Chondrocyte (in vitro differentiated cells): ENCODE results near the gene ARID5A. TPM values are rescaled to one million over a fixed set of nuclear protein-coding genes. Genes with fewer than 3 reads are reported as not detected.

Experiments
- DNase-seq: peaks from one replicate; pipeline ENCODE4 v3.0.0; 2021; ENCODE audit warnings: mixed read lengths, low spot score
- H3K27ac Mint-ChIP-seq: one replicate; pipeline ENCODE4 v1.8.0; 2021; ENCODE audit warnings: mild to moderate bottlenecking, moderate library complexity, mixed read lengths; ENCODE audit not compliant: unreplicated experiment
- H3K27me3 Mint-ChIP-seq: 2 replicates; pipeline ENCODE4 v1.8.0; 2021; ENCODE audit warnings: low read depth, mixed read lengths
- H3K36me3 Mint-ChIP-seq: 2 replicates; pipeline ENCODE4 v1.8.0; 2021; ENCODE audit warnings: low read depth, mixed read lengths
- H3K4me1 Mint-ChIP-seq: 2 replicates; pipeline ENCODE4 v1.8.0; 2021; ENCODE audit warnings: low read depth, mild to moderate bottlenecking, mixed read lengths
- H3K4me3 Mint-ChIP-seq: one replicate; pipeline ENCODE4 v1.8.0; 2021; ENCODE audit warnings: mild to moderate bottlenecking, moderate library complexity, mixed read lengths; ENCODE audit not compliant: unreplicated experiment
- H3K9me3 Mint-ChIP-seq: 2 replicates; pipeline ENCODE4 v1.8.0; 2021; ENCODE audit warnings: low read depth, mixed read lengths
- total RNA-seq: library from RNA; stranded (reverse); gene quantifications from 3 replicates; pipeline ENCODE4 v1.2.1, GENCODE V29; 2021
- TF ChIP-seq, protein P1 (sequence below): fragments of 200-600 bp; sonication (generic); IDR thresholded peaks from 2 replicates; pipeline ENCODE4 v1.5.0; 2021; ENCODE audit warnings: antibody characterized with exemption, mild to moderate bottlenecking, moderate library complexity

ARID5A gene
- total RNA-seq, 1 donor from 2014 or later, result 12.9 TPM

- TF ChIP-seq, protein P1, sequence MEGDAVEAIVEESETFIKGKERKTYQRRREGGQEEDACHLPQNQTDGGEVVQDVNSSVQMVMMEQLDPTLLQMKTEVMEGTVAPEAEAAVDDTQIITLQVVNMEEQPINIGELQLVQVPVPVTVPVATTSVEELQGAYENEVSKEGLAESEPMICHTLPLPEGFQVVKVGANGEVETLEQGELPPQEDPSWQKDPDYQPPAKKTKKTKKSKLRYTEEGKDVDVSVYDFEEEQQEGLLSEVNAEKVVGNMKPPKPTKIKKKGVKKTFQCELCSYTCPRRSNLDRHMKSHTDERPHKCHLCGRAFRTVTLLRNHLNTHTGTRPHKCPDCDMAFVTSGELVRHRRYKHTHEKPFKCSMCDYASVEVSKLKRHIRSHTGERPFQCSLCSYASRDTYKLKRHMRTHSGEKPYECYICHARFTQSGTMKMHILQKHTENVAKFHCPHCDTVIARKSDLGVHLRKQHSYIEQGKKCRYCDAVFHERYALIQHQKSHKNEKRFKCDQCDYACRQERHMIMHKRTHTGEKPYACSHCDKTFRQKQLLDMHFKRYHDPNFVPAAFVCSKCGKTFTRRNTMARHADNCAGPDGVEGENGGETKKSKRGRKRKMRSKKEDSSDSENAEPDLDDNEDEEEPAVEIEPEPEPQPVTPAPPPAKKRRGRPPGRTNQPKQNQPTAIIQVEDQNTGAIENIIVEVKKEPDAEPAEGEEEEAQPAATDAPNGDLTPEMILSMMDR, result no peak
- no peak overlapping the region for H3K27ac Mint-ChIP-seq
These were observed 37.2 kb upstream of the ARID5A start for GRCh38 chr2:96499061-96499960.

GRCh38 chr2:96500385-96501066 lies 36.0 kb upstream of the ARID5A start:
- no peak overlapping the region for H3K27ac Mint-ChIP-seq
- no peak for DNase-seq
- H3K36me3 Mint-ChIP-seq, result no peaks in the 10 kb centered on the region
- TF ChIP-seq, protein P1, result no peak
- peaks cover 6% of the 10 kb centered on the region for H3K9me3 Mint-ChIP-seq
- H3K27me3 Mint-ChIP-seq, result peaks cover 28% of the 10 kb centered on the region
- H3K4me1 Mint-ChIP-seq, result peaks cover 8% of the 10 kb centered on the region
- no peak overlapping the region for H3K4me3 Mint-ChIP-seq

More at GRCh38 chr2:96499061-96499960, 37.2 kb upstream of the ARID5A start:
- Mint-ChIP-seq H3K36me3 (peaks cover 4% of the 10 kb centered on the region), H3K27me3 (peaks cover 33% of the 10 kb centered on the region), H3K9me3 (peaks cover 13% of the 10 kb centered on the region), H3K4me1 (no peaks in the 10 kb centered on the region), H3K4me3 (no peak overlapping the region)
- no peak for DNase-seq

DNA sequence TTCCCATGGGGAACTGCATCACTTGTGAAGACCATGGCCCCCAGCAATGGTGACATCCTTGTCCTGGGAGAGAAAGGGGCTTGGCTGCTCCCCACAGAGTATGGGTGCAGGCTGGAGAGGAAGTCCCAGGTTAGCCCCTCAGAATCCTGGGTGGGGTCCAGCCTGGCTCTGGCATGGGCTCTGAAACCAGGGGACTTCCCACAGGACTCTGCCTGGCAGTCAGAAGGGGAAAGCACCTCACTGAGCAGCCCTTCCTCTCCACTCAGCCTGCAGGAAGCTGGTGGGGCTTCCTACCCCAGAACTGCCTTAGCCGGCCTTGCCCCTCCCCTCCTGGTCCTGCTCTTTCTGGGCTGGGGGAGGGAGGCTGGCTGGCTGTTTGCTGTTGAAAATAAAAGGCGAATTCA lies 35.1 kb upstream of the ARID5A start:
- Mint-ChIP-seq H3K4me1 (peaks cover 9% of the 10 kb centered on the region), H3K27me3 (peaks cover 21% of the 10 kb centered on the region), H3K4me3 (no peak overlapping the region), H3K36me3 (no peaks in the 10 kb centered on the region), H3K9me3 (no peaks in the 10 kb centered on the region), H3K27ac (no peak overlapping the region)
- no peak for DNase-seq
- TF ChIP-seq, protein P1, result no peak

DNA sequence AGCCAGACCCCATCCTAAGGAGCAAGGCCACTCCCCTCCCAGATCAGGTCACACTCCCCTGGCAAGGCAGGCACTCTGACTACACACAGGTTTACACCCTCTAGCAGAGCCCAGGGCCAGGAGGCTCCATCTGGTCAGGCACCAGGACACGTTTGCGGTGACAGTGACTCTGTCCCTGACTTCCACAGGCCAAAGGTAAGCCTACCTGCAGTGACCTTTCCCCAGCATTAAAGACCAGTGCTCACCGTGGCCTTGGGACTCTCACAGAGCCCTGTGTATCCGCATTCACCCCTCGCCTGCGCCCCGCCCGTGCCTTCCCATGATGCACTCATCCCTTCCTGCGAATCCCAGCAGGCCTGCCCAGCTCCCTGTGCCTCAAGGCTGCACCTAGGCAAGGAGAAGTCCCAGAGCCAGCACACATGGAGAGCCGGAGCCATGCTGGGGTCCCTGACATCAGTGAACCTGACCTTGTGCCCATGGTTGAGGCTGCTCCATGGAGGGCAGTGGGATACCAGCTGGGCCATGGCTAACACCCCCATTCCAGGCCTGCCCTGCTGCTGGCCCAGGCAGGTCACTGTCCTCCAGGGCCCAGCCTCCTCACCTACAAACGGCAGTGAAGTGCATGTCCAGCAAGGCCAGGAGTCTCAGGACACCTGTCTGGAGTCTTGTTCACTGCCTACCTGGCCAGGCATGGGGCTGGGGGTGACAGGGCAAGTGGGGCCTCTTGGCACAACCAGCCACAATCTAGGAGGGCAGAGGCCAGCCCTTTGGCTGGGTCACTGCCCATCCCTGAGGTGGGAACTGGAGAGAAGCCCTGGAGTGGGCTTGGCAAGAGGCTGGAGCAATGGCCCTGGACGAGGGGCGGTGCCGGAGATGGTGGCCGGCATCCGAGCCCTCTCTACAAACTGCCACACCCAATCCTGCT lies 34.4 kb upstream of the ARID5A start:
- TF ChIP-seq, protein P1, result no peak
- H3K4me1 Mint-ChIP-seq, result peaks cover 9% of the 10 kb centered on the region
- H3K4me3 Mint-ChIP-seq, result no peak overlapping the region
- H3K36me3 Mint-ChIP-seq, result no peaks in the 10 kb centered on the region
- no peak overlapping the region for H3K27ac Mint-ChIP-seq
- H3K9me3 Mint-ChIP-seq, result no peaks in the 10 kb centered on the region
- H3K27me3 Mint-ChIP-seq, result peaks cover 18% of the 10 kb centered on the region
- no peak for DNase-seq
